ENCODE results near the gene ZFAND6. TPM values are rescaled to one million over a fixed set of nuclear protein-coding genes. Genes with fewer than 3 reads are reported as not detected.

The ZFAND6 gene
- total and polyA plus RNA-seq, 10 of the 15 experiments (the other 5 are each of a cell fraction or from before 2014, with no cell fraction given) = 78.9 to 179 (median 135) TPM

GRCh38 chr15:80173022-80173759 is 113.7 kb downstream of the ZFAND6 start:
- FAIRE-seq (peak; percentile 97), DNase-seq (ENCODE audit: low read depth, low spot score) (no peak), ATAC-seq (peak; percentile 99)
- Histone ChIP-seq H3K9me3 (replicated peaks; ENCODE audit: control insufficient read depth, insufficient read depth, low read length) (no peaks in the 10 kb centered on the region), H3K79me2 (ENCODE audit: control insufficient read depth, insufficient read depth, low read length) (no peaks in the 10 kb centered on the region), H3K36me3 (ENCODE audit: control insufficient read depth in 2 of 2, insufficient read depth in 2 of 2, low read length in 1 of 2) (peaks cover 0 to 4% of the 10 kb centered on the region in 2 experiments; a peak in 1 of 4 replicates), H3K9ac (ENCODE audit: control insufficient read depth, insufficient read depth, low read length) (no peak overlapping the region), H3K4me3 (no peak overlapping the region), H3K4me1 (ENCODE audit: control insufficient read depth, insufficient read depth, low read length) (no peaks in the 10 kb centered on the region; the same call in 1 of the 2 replicates), H3K27me3 (replicated peaks in 1 of 2; ENCODE audit: control insufficient read depth in 2 of 2, insufficient read depth in 2 of 2, low read length in 1 of 2) (no peaks in the 10 kb centered on the region), H3K27ac (ENCODE audit: control insufficient read depth, insufficient read depth) (no peak overlapping the region), H3K4me2 (ENCODE audit: control insufficient read depth, insufficient read depth) (no peak overlapping the region), H2AFZ (ENCODE audit: control insufficient read depth, low read depth, low read length) (no peak overlapping the region), H4K20me1 (ENCODE audit: control insufficient read depth, insufficient read depth) (no peaks in the 10 kb centered on the region)
- in situ Hi-C loops (cut with MboI) (loop anchor here (10.0 kb wide), 2 partner anchors 398 to 788 kb away; no protein-coding TSS in a partner anchor), intact Hi-C loops (cut with micrococcal nuclease; ENCODE audit: unreplicated experiment) (loop anchor here (1.0 to 10.0 kb wide), 7 partner anchors 111 to 792 kb away; partner anchors contain the start of gene MTHFS)
- POLR2A ChIA-PET = interaction anchor here (0.5 to 0.7 kb wide), 2 partner anchors 121 to 181 kb away, joined by 3 read pairs; no protein-coding TSS in a partner anchor
- SMC1A ChIA-PET (ENCODE audit: uncharacterized antibody, unreplicated experiment) = interaction anchor here (0.6 to 2.9 kb wide), 16 partner anchors 11 to 792 kb away, joined by 3 to 27 read pairs (median 4); no protein-coding TSS in a partner anchor
- no TSS peak for BruUV-seq (replicated peaks)
- 51% methylated on average over 10 of the region's 10 CpGs for WGBS (ENCODE audit: insufficient coverage, insufficient replicate concordance, low lambda C conversion rate, missing lambda C conversion rate)
- CTCF ChIA-PET = interaction anchor here (0.5 to 3.2 kb wide), 22 partner anchors 13 to 791 kb away, joined by 3 to 37 read pairs (median 4); no protein-coding TSS in a partner anchor
- RAD21 ChIA-PET (ENCODE audit: unreplicated experiment) = interaction anchor here (0.5 to 4.1 kb wide), 13 partner anchors 21 to 862 kb away, joined by 3 to 18 read pairs (median 3); partner anchors contain the start of genes TMED3 and ZFAND6
- TF ChIP-seq E2F8 (IDR thresholded peaks at IDR 0.05; ENCODE audit: low read depth, partially characterized antibody) = no peak
- TF ChIP-seq USF2 (IDR thresholded peaks at IDR 0.05; ENCODE audit: borderline replicate concordance, low read depth, low read length) = no peak
- TF ChIP-seq CTCF (IDR thresholded peaks at IDR 0.05 in 2 of 3, conservative IDR thresholded peaks at IDR 0.05 in 1 of 3; ENCODE audit: control insufficient read depth in 2 of 3, extremely low read depth in 1 of 3, insufficient read depth in 1 of 3, low read depth in 3 of 3, low read length in 3 of 3) = peak; percentile 80 to 84 (median 81)
- TF ChIP-seq SRF (IDR thresholded peaks at IDR 0.05; ENCODE audit: low read depth in 2 of 2, low read length in 2 of 2) = no peak
- no peak for TF ChIP-seq SIN3A (IDR thresholded peaks at IDR 0.05; ENCODE audit: low read depth, low read length)
- peak; percentile 96 for TF ChIP-seq RAD21 (IDR thresholded peaks at IDR 0.05; ENCODE audit: insufficient read depth, low read depth, low read length)
- no peak for TF ChIP-seq PAX8 (IDR thresholded peaks at IDR 0.05)
- no peak for TF ChIP-seq ETV6 (conservative IDR thresholded peaks at IDR 0.05 in 1 of 2, IDR thresholded peaks at IDR 0.05 in 1 of 2; ENCODE audit: borderline replicate concordance in 1 of 2, low read depth in 1 of 2)
- TF ChIP-seq BCL3 (IDR thresholded peaks at IDR 0.05; ENCODE audit: borderline replicate concordance, insufficient read depth, low read depth, low read length, poor library complexity, severe bottlenecking) = no peak
- peak; percentile 35; the same call in 1 of the 2 replicates for TF ChIP-seq SMARCA5 (IDR thresholded peaks at IDR 0.05)
- TF ChIP-seq IRF3 (IDR thresholded peaks at IDR 0.05) = no peak
- TF ChIP-seq GATAD2B (conservative IDR thresholded peaks at IDR 0.05; ENCODE audit: low read depth) = no peak
- TF ChIP-seq DPF2 (IDR thresholded peaks at IDR 0.05) = no peak

Measured in GM12878 (cell line).